Testis (tissue), 3 donors: Measurements from ENCODE around the gene C6orf120. TPM values are rescaled to one million over a fixed set of nuclear protein-coding genes. Genes with fewer than 3 reads are reported as not detected.

Experiments used
- DNase-seq: peaks from one replicate; pipeline ENCODE4 v3.0.0-alpha.2; 2019
- H3K27ac ChIP-seq, 2 donors: fragments of 200-600 bp; sonication (generic); one replicate each; pipeline ENCODE4 v1.5.1; 2019
- H3K27me3 ChIP-seq: fragments of 200-600 bp; sonication (generic); one replicate; pipeline ENCODE4 v1.5.1; 2019
- H3K36me3 ChIP-seq: fragments of 200-600 bp; sonication (generic); one replicate; pipeline ENCODE4 v1.5.1; 2017; ENCODE audit warnings: low read depth; ENCODE audit errors: missing control alignments
- H3K4me1 ChIP-seq: fragments of 200-600 bp; sonication (generic); one replicate; pipeline ENCODE4 v1.5.1; 2019
- H3K4me3 ChIP-seq, 2 donors: fragments of 200-600 bp; sonication (generic); one replicate each; pipeline ENCODE4 v1.5.1; 2017 to 2019
- H3K9me3 ChIP-seq: fragments of 200-600 bp; sonication (generic); one replicate; pipeline ENCODE4 v1.5.1; 2017
- POLR2A ChIP-seq: fragments of 450-650 bp; IDR thresholded peaks from one replicate; pipeline ENCODE4 v1.6.1; 2017; ENCODE audit warnings: antibody characterized with exemption, mild to moderate bottlenecking, moderate library complexity
- WGBS, 2 donors: methylation state at CpG; one replicate each; pipeline ENCODE4 v1.1.5; 2018; 5-methylcytosine and 5-hydroxymethylcytosine counted together
- intact Hi-C: fragments of 100-400 bp; cut with DNase I; formaldehyde crosslinking; loops from one replicate; pipeline ENCODE4 v1.15.1; 2023; ENCODE audit warnings: low total_unique reads
- polyA plus RNA-seq: library from polyadenylated mRNA; stranded (reverse); fragments of 350-450 nt; fragmentation: Illumina TruSeq; extraction: RNeasy Lipid Tissue Mini Kit (QIAGEN cat#74804); gene quantifications from one replicate; pipeline ENCODE4 v1.2.3, GENCODE V29; 2014; ENCODE audit warnings: low read depth, low replicate concordance; ENCODE audit not compliant: insufficient read depth
- total RNA-seq, 2 donors: library from RNA; depleted of rRNA; stranded (reverse); fragments of >200 nt; gene quantifications; one replicate each; pipeline ENCODE4 v1.2.3, GENCODE V29; 2016
- TF ChIP-seq, protein P1 (sequence below), 3 experiments: fragments of 450-650 bp in 2 of 3; fragments of 200-600 bp in 1 of 3; sonication (generic) in 1 of 3; IDR thresholded peaks; one replicate each; pipeline ENCODE4 v1.5.1; 2016 to 2019; ENCODE audit warnings: antibody characterized with exemption in 3 of 3, mild to moderate bottlenecking in 2 of 3, moderate library complexity in 1 of 3

C6orf120 gene
- total and polyA plus RNA-seq, 3 donors from 2014 or later, result 16.9 to 29.9 (median 24.0) TPM

DNA sequence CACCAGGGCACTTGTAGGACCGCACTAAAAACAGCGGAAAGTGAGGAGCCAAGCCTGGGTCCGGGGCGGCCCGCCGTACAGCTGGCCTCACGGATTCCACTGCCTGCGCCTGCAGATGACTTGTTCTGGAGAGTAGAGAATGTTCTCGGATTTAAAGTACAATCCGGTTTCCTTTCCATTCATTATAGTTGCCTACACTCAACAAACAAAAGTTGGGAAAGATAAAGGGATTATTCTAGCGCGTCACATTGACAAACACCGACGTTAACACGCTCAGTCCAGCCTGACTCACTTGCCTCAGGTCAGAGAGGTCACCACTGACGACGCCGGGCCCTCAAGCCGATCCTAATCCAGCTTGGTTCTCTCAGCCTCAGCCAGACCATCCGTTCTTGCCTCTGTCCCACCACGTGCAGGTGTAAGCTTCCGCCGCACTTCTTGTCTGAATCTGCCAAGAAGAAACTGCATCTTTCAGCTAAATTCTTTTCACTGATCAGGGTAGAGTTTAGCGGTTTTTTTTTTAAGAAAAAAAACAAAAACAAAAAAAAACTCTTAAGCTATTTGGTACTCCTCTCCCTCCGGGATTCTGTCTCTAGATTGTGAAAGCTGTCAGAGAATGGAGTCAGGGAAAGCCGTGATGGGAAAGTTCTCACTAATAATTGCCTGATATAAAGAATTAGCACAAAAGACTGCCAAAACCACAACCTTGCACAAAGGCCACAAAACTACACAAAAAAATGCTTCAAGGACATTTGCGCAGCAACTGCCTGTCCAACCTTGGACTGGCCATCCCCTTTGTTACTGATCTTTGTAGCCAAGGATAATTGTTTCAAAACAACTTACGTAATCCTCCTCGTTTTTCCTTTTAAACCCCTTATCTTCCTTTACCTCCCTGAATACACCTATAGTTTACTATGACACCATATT, 23.5 kb downstream of the C6orf120 start:
- intact Hi-C loops, result no loop called here

GRCh38 chr6:169726049-169726400, 24.1 kb downstream of the C6orf120 start:
- no peak for TF ChIP-seq POLR2A
- TF ChIP-seq, protein P1, sequence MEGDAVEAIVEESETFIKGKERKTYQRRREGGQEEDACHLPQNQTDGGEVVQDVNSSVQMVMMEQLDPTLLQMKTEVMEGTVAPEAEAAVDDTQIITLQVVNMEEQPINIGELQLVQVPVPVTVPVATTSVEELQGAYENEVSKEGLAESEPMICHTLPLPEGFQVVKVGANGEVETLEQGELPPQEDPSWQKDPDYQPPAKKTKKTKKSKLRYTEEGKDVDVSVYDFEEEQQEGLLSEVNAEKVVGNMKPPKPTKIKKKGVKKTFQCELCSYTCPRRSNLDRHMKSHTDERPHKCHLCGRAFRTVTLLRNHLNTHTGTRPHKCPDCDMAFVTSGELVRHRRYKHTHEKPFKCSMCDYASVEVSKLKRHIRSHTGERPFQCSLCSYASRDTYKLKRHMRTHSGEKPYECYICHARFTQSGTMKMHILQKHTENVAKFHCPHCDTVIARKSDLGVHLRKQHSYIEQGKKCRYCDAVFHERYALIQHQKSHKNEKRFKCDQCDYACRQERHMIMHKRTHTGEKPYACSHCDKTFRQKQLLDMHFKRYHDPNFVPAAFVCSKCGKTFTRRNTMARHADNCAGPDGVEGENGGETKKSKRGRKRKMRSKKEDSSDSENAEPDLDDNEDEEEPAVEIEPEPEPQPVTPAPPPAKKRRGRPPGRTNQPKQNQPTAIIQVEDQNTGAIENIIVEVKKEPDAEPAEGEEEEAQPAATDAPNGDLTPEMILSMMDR (IDR thresholded peaks at IDR 0.05), result no peak
- no peak overlapping the region for H3K4me3 ChIP-seq
- H3K4me1 ChIP-seq, result peaks cover 12% of the 10 kb centered on the region
- H3K9me3 ChIP-seq, result no peaks in the 10 kb centered on the region
- intact Hi-C loops, result no loop called here
- no peaks in the 10 kb centered on the region for H3K27me3 ChIP-seq
- no peaks in the 10 kb centered on the region for H3K36me3 ChIP-seq
- DNase-seq, result no peak
- H3K27ac ChIP-seq, result peak overlapping the region in 1 of 2 donors; percentile 91
- 73 to 80% methylated on average over 1 of the region's 1 CpG for WGBS, 2 donors

More for the DNA sequence above, 23.5 kb downstream of the C6orf120 start:
- peaks cover 12% of the 10 kb centered on the region for H3K4me1 ChIP-seq
- H3K36me3 ChIP-seq, result no peaks in the 10 kb centered on the region
- 9 to 10% methylated on average over 29 of the region's 29 CpGs for WGBS, 2 donors
- no peaks in the 10 kb centered on the region for H3K27me3 ChIP-seq
- no peaks in the 10 kb centered on the region for H3K9me3 ChIP-seq
- H3K4me3 ChIP-seq, result peak overlapping the region; percentile 77 to 80
- no peak for TF ChIP-seq POLR2A
- TF ChIP-seq, protein P1 (IDR thresholded peaks at IDR 0.05), result no peak
- H3K27ac ChIP-seq, result peak overlapping the region; percentile 91 to 96
- DNase-seq, result peak; percentile 77

- no peak overlapping the region for H3K27ac ChIP-seq
- no peaks in the 10 kb centered on the region for H3K27me3 ChIP-seq
- H3K36me3 ChIP-seq, result no peaks in the 10 kb centered on the region
- intact Hi-C loops, result no loop called here
- TF ChIP-seq, protein P1 (IDR thresholded peaks at IDR 0.05), result no peak
- TF ChIP-seq POLR2A, result no peak
- H3K4me1 ChIP-seq, result peaks cover 10% of the 10 kb centered on the region
- no peaks in the 10 kb centered on the region for H3K9me3 ChIP-seq
- H3K4me3 ChIP-seq, result no peak overlapping the region
- no peak for DNase-seq
Measured at GRCh38 chr6:169726963-169727362, 25.0 kb downstream of the C6orf120 start.

GRCh38 chr6:169729961-169730360, 28.0 kb downstream of the C6orf120 start:
- intact Hi-C loops, result no loop called here
- DNase-seq, result no peak
- peaks cover 4% of the 10 kb centered on the region for H3K4me1 ChIP-seq
- no peak overlapping the region for H3K27ac ChIP-seq
- no peaks in the 10 kb centered on the region for H3K9me3 ChIP-seq
- H3K4me3 ChIP-seq, result no peak overlapping the region
- H3K36me3 ChIP-seq, result no peaks in the 10 kb centered on the region
- no peaks in the 10 kb centered on the region for H3K27me3 ChIP-seq
- no peak for TF ChIP-seq POLR2A
- TF ChIP-seq, protein P1 (IDR thresholded peaks at IDR 0.05), result no peak
